RCC 7860 (cell line): ENCODE data around the gene HYAL3.
"Not testable (repeated sequence)": the region's sequence is repeated elsewhere in the genome, so short reads cannot be mapped to it uniquely, and the experiment has no call there.

Experiments
- DNase-seq: peaks from one replicate; pipeline ENCODE4 v3.0.0-alpha.2; 2015; ENCODE audit warnings: low spot score
- FAIRE-seq: peaks from 2 replicates; lab custom pipeline; 2012; peaks lifted over from hg19 to GRCh38; lab: Jason Lieb, UNC

Gene HYAL3

GRCh38 chr3:50260942-50261441, 38.2 kb downstream of the HYAL3 start:
- FAIRE-seq = no peak
- DNase-seq = no peak

GRCh38 chr3:50260027-50260941, 38.9 kb downstream of the HYAL3 start:
- FAIRE-seq = no peak
- DNase-seq = peak; percentile 74

GRCh38 chr3:50259432-50260026, 39.7 kb downstream of the HYAL3 start:
- FAIRE-seq = no peak
- DNase-seq = no peak

GRCh38 chr3:50258979-50259378, 40.2 kb downstream of the HYAL3 start:
- no peak for DNase-seq
- no peak for FAIRE-seq

GRCh38 chr3:50258029-50258680, 41.0 kb downstream of the HYAL3 start:
- DNase-seq (no peak), FAIRE-seq (no peak)

- DNase-seq (no peak), FAIRE-seq (no peak)
Observed at GRCh38 chr3:50256978-50257890, 42.0 kb downstream of the HYAL3 start.

GRCh38 chr3:50255251-50255615, 44.0 kb downstream of the HYAL3 start:
- no peak for DNase-seq
- FAIRE-seq = no peak

- no peak for FAIRE-seq
- no peak for DNase-seq
Observed at GRCh38 chr3:50254577-50255250, 44.5 kb downstream of the HYAL3 start.

GRCh38 chr3:50251220-50251619, 48.0 kb downstream of the HYAL3 start:
- DNase-seq (peak; percentile 91), FAIRE-seq (peak; percentile 84)

- FAIRE-seq = no peak
- no peak for DNase-seq
Observed at GRCh38 chr3:50250514-50250913, 48.7 kb downstream of the HYAL3 start.

- FAIRE-seq = no peak
Observed at GRCh38 chr3:50249457-50249856, 49.7 kb downstream of the HYAL3 start.

GRCh38 chr3:50248387-50248786, 50.8 kb downstream of the HYAL3 start:
- FAIRE-seq (no peak), DNase-seq (peak; percentile 41)

More at GRCh38 chr3:50249457-50249856, 49.7 kb downstream of the HYAL3 start:
- DNase-seq = no peak

- FAIRE-seq (peak; percentile 89), DNase-seq (peak; percentile 97)
Observed at GRCh38 chr3:50246517-50246954, 52.7 kb downstream of the HYAL3 start.

GRCh38 chr3:50245831-50246516, 53.2 kb downstream of the HYAL3 start:
- no peak for DNase-seq
- FAIRE-seq = no peak

GRCh38 chr3:50245251-50245745, 53.9 kb downstream of the HYAL3 start:
- no peak for FAIRE-seq

GRCh38 chr3:50244813-50245212, 54.4 kb downstream of the HYAL3 start:
- not testable (repeated sequence) for FAIRE-seq, DNase-seq

More at GRCh38 chr3:50245251-50245745, 53.9 kb downstream of the HYAL3 start:
- DNase-seq = no peak

- no peak for DNase-seq
- no peak for FAIRE-seq
Observed at GRCh38 chr3:50243543-50243895, 55.7 kb downstream of the HYAL3 start.

- FAIRE-seq (no peak), DNase-seq (peak; percentile 72)
Observed at GRCh38 chr3:50242851-50243542, 56.2 kb downstream of the HYAL3 start.
